NCI-H460 (cell line): Measurements from ENCODE around the gene HAAO. TPM values are rescaled to one million over a fixed set of nuclear protein-coding genes. Genes with fewer than 3 reads are reported as not detected.
A peak's percentile ranks its signal among the peaks of the same experiment; 100 is the strongest.
"Not testable (repeated sequence)": the region's sequence is repeated elsewhere in the genome, so short reads cannot be mapped to it uniquely, and the experiment has no call there.

Source experiments
- DNase-seq: peaks from one replicate; pipeline ENCODE4 v3.0.0-alpha.2; 2016; ENCODE audit warnings: low read depth; ENCODE audit errors: extremely low read depth
- polyA plus RNA-seq: library from polyadenylated mRNA; depleted of rRNA; stranded (reverse); fragments of >200 nt; gene quantifications from 2 replicates; pipeline ENCODE4 v1.2.3, GENCODE V29; 2014; cell fraction: nucleus; rRNA removed
- total RNA-seq: library from RNA; depleted of rRNA; stranded (reverse); fragments of >200 nt; shearing (Covaris generic); gene quantifications from 2 replicates; pipeline ENCODE4 v1.2.3, GENCODE V29; 2014; rRNA removed

The HAAO gene
- total RNA-seq: not detected in 2 replicates
- not detected in 2 replicates for polyA plus RNA-seq

- DNase-seq: no peak
Observed at GRCh38 chr2:42792583-42793333, at the start of gene HAAO. TSS of gene HAAO (minus strand) at chr2:42792583. CDS start at chr2:42792536, 47 bp downstream.

- no peak for DNase-seq
Observed at GRCh38 chr2:42841344-42841743, 49.0 kb upstream of the HAAO start.

- no peak for DNase-seq
Observed at GRCh38 chr2:42840760-42841159, 48.4 kb upstream of the HAAO start.

- no peak for DNase-seq
Observed at GRCh38 chr2:42839809-42840501, 47.6 kb upstream of the HAAO start.

- no peak for DNase-seq
Observed at GRCh38 chr2:42838133-42838532, 45.8 kb upstream of the HAAO start.

GRCh38 chr2:42835577-42836371 lies 43.4 kb upstream of the HAAO start:
- DNase-seq: no peak

- no peak for DNase-seq
Observed at GRCh38 chr2:42834161-42834560, 41.8 kb upstream of the HAAO start.

- no peak for DNase-seq
Observed at GRCh38 chr2:42832289-42832634, 39.9 kb upstream of the HAAO start.

GRCh38 chr2:42831575-42832288 lies 39.3 kb upstream of the HAAO start:
- DNase-seq: not testable (repeated sequence)

GRCh38 chr2:42830922-42831574 lies 38.7 kb upstream of the HAAO start:
- no peak for DNase-seq

GRCh38 chr2:42829671-42830440 lies 37.5 kb upstream of the HAAO start:
- no peak for DNase-seq

GRCh38 chr2:42828487-42829425 lies 36.4 kb upstream of the HAAO start:
- DNase-seq: peak; percentile 69

- peak; percentile 83 for DNase-seq
Observed at GRCh38 chr2:42827647-42828486, 35.5 kb upstream of the HAAO start.

- DNase-seq: no peak
Observed at GRCh38 chr2:42826231-42826630, 33.8 kb upstream of the HAAO start.

- DNase-seq: no peak
Observed at GRCh38 chr2:42824454-42824807, 32.0 kb upstream of the HAAO start.

- no peak for DNase-seq
Observed at GRCh38 chr2:42823744-42824453, 31.5 kb upstream of the HAAO start.

- DNase-seq: no peak
Observed at GRCh38 chr2:42819160-42819559, 26.8 kb upstream of the HAAO start.
